ENCODE measurements around the gene IL2RA.

- no peak for TF ChIP-seq POLR2A (IDR thresholded peaks at IDR 0.05)
- no peak for TF ChIP-seq CTCF (IDR thresholded peaks at IDR 0.05)
Observed at GRCh38 chr10:5963591-5963990, 98.6 kb downstream of the IL2RA start.
